GM12865 (cell line): ENCODE measurements around the gene PTTG1.
A peak's percentile ranks its signal among the peaks of the same experiment; 100 is the strongest.

Source experiments
- DNase-seq: peaks from one replicate; pipeline ENCODE4 v3.0.0; 2010; ENCODE audit warnings: low read depth
- H3K4me3 ChIP-seq: 2 replicates; pipeline ENCODE4 v1.5.1; 2011; ENCODE audit warnings: mild to moderate bottlenecking, low read depth, low read length, control low read depth
- CTCF ChIP-seq: IDR thresholded peaks from 2 replicates; pipeline ENCODE4 v1.5.1; 2011; ENCODE audit warnings: low read length, control low read depth, low read depth, inconsistent platforms; ENCODE audit not compliant: insufficient read depth; ENCODE audit errors: missing control alignments

PTTG1 gene

DNA sequence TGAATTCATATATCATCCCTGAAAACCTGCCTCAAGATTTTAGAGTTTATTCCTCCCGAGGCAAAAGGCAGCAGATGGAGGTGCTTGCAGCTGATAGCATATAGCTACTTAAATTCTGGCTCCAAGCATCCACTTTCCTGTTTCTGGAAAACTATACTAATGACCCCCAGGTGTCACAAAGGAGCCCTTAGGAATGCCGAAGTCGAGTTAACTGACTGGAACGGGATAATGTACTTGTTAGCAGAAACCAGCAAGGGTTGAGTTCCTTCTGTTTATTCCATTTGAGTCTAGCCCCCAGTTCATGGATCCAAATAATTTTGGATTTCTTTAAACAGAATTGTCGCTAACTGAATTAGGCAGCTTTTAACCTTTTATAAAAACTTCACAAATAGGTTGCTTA is 44.5 kb downstream of the PTTG1 start:
- no peak for TF ChIP-seq CTCF
- DNase-seq = no peak
- H3K4me3 ChIP-seq = no peak overlapping the region

- H3K4me3 ChIP-seq = peak overlapping the region; percentile 97
- DNase-seq = no peak
Measured at GRCh38 chr5:160466889-160467554, 45.4 kb downstream of the PTTG1 start.

GRCh38 chr5:160467555-160468362 is 46.1 kb downstream of the PTTG1 start:
- peak overlapping the region; percentile 97 for H3K4me3 ChIP-seq
- DNase-seq = peak; percentile 97
- TF ChIP-seq CTCF = no peak

More at GRCh38 chr5:160466889-160467554, 45.4 kb downstream of the PTTG1 start:
- TF ChIP-seq CTCF = no peak

GRCh38 chr5:160468363-160468975 is 46.8 kb downstream of the PTTG1 start:
- DNase-seq = no peak
- peak overlapping the region; percentile 97 for H3K4me3 ChIP-seq

DNA sequence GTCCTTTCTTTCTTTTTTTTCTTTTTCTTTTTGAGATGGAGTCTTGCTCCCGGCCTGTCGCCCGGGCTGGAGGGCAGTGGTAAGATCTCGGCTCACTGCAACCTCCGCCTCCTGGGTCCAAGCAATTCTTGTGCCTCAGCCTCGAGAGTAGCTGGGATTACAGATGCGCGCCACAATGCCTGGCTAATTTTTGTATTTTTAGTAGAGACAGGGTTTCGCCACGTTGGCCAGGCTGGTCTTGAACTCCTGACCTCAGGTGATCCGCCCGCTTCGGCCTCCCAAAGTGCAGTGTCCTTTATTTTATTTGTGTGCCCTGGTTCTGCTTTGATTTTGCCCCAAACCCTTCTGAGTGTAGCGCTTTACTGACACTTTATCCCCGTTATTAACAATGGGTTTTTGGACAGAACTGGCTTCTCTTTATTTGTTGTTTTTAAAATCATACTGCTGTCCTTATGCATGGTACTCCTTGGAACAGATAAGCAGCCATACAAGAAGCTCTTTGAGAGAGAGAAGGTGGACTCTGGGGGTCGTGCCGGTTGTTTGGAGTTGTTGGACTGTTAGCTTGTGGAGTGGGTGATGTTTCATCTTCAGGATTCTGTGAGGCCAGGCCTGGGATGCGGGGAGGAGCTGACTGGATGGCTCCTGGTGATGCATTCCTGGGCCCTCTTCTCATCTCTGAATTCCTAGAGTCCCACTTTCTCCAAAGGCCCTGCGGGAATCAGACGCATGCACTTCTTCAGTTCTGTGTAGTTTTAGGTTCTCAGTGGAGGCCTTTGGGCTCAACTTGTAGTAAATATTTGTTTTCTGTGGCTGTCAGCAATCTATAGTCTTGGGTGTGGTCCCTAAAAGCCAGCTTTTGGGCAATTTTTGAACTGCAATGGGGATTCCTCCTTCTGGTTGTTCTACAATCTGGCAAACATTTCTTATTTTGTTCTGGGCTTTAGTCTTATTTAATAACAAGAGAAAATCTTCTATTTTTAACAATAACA is 47.8 kb downstream of the PTTG1 start:
- TF ChIP-seq CTCF = no peak
- peak overlapping the region; percentile 97 for H3K4me3 ChIP-seq
- no peak for DNase-seq

More at GRCh38 chr5:160468363-160468975, 46.8 kb downstream of the PTTG1 start:
- no peak for TF ChIP-seq CTCF

DNA sequence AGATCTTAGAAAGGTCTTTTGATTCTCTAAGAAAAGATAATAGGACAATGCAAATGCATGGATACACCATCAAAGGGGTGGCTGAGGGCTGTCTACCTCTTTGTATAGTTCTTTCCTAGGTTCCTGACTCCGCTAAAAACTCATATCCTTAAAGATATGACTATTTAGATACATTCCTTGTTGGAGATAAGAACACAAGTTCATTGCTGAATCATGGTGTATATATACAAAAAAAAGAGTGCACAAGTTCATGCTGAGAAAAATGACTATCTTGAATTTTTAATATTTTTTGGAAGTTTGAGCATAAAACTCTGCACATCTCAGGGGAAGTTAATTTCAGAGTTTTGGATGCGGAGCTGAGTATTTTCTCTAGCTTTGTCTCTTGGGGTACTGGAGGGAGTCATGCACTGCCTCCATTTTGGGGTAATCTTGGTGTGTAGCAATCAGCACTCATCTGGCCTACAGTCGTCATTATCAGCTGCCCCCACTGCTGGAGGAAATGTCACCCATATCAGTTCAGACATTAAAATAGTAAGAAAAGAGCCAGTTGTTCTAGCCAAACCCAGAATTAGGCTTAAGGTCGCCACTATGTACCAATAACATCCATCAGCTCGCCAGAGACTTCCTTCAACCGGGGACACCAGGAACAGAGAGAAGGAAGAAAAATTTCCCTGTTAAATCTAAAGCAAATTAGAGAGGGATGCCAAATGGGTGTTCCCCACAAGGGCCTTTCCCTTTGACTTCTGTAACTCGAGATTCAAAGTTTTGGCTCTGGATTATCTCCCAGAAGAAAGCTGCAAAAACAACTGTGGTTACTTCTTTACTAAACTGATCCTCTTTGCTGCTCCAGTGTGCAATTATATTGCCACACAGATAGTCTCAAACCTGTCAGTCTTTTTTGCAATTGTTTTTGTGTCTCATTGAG is 49.0 kb downstream of the PTTG1 start:
- TF ChIP-seq CTCF = no peak
- DNase-seq = peak; percentile 46
- H3K4me3 ChIP-seq = peak overlapping the region; percentile 97
